IMR-90 (cell line): Measurements from ENCODE around the gene MTURN. TPM values are rescaled to one million over a fixed set of nuclear protein-coding genes. Genes with fewer than 3 reads are reported as not detected.

Source experiments
- ATAC-seq: fragments of 200-7000 bp; cut with Tn5 transposase; 2 replicates; pipeline ENCODE4 v1.9.1; 2020; ENCODE audit warnings: low read depth, mild to moderate bottlenecking, moderate library complexity
- BruUV-seq: library from RNA; stranded (reverse); fragments of 400-500 nt; replicated peaks from 2 replicates; lab custom pipeline; 2021; lab: Mats Ljungman, UMichigan
- CTCF ChIA-PET: fragments of 300-600 bp; formaldehyde crosslinking; extraction: SDS; loops from one replicate; lab custom pipeline; 2021; ENCODE audit warnings: antibody characterized with exemption; lab: Yijun Ruan, JAX
- POLR2A ChIA-PET: fragments of 300-600 bp; sonication (Branson Sonifier 250); formaldehyde crosslinking; loops from one replicate; lab custom pipeline; 2022; ENCODE audit warnings: antibody characterized with exemption; ENCODE audit not compliant: unreplicated experiment; lab: Charles Lee
- DNase-seq: peaks from one replicate; pipeline ENCODE4 v3.0.0; 2013
- H2AFZ ChIP-seq: replicated peaks from 2 replicates; pipeline ENCODE3; 2013; ENCODE audit warnings: low read length, mild to moderate bottlenecking; ENCODE audit not compliant: poor library complexity
- H2AK5ac ChIP-seq: 2 replicates; pipeline ENCODE4 v1.6.1; 2013; ENCODE audit warnings: low read depth, low read length, inconsistent platforms
- H2AK9ac ChIP-seq: replicated peaks from 2 replicates; pipeline ENCODE3; 2013; ENCODE audit warnings: mild to moderate bottlenecking, low read depth, low read length, moderate library complexity; ENCODE audit not compliant: poor library complexity
- H2BK120ac ChIP-seq: 2 replicates; pipeline ENCODE4 v1.6.1; 2013; ENCODE audit warnings: low read depth, low read length, inconsistent platforms
- H2BK15ac ChIP-seq: 3 replicates; pipeline ENCODE4 v1.6.1; 2013; ENCODE audit warnings: low read depth, low read length, inconsistent platforms
- H2BK20ac ChIP-seq: 2 replicates; pipeline ENCODE4 v1.6.1; 2013; ENCODE audit warnings: low read depth, mild to moderate bottlenecking, inconsistent platforms, low read length, moderate library complexity
- H2BK5ac ChIP-seq: 2 replicates; pipeline ENCODE4 v1.6.1; 2013; ENCODE audit warnings: mild to moderate bottlenecking, low read depth, low read length, inconsistent platforms; ENCODE audit not compliant: poor library complexity, severe bottlenecking
- H3K14ac ChIP-seq: replicated peaks from 2 replicates; pipeline ENCODE4 v1.6.1; 2013; ENCODE audit warnings: low read depth, low read length, inconsistent platforms
- H3K18ac ChIP-seq: 2 replicates; pipeline ENCODE4 v1.6.1; 2013; ENCODE audit warnings: low read depth, low read length, control low read depth
- H3K23ac ChIP-seq: 2 replicates; pipeline ENCODE4 v1.6.1; 2013; ENCODE audit warnings: low read depth, low read length, inconsistent platforms
- H3K27ac ChIP-seq: 2 replicates; pipeline ENCODE4 v1.5.1; 2013; ENCODE audit warnings: mild to moderate bottlenecking, control low read depth, low read length; ENCODE audit not compliant: insufficient read depth
- H3K27me3 ChIP-seq: 2 replicates; pipeline ENCODE4 v1.6.1; 2013; ENCODE audit warnings: low read length; ENCODE audit not compliant: control insufficient read depth, insufficient read depth
- H3K36me3 ChIP-seq: 2 replicates; pipeline ENCODE4 v1.6.1; 2013; ENCODE audit warnings: low read length, mixed read lengths; ENCODE audit not compliant: control insufficient read depth, insufficient read depth
- H3K4ac ChIP-seq: 2 replicates; pipeline ENCODE4 v1.6.1; 2013; ENCODE audit warnings: low read depth, low read length, inconsistent platforms
- H3K4me1 ChIP-seq: 2 replicates; pipeline ENCODE4 v1.6.1; 2013; ENCODE audit warnings: low read length, mixed read lengths; ENCODE audit not compliant: control insufficient read depth, insufficient read depth
- H3K4me2 ChIP-seq: 2 replicates; pipeline ENCODE4 v1.6.1; 2013; ENCODE audit warnings: low read depth, mild to moderate bottlenecking, control low read depth, low read length, moderate library complexity
- H3K4me3 ChIP-seq: 2 replicates; pipeline ENCODE4 v1.5.1; 2013; ENCODE audit warnings: low read depth, mild to moderate bottlenecking, control low read depth, low read length, moderate library complexity; ENCODE audit not compliant: insufficient read depth
- H3K56ac ChIP-seq: 2 replicates; pipeline ENCODE4 v1.6.1; 2013; ENCODE audit warnings: low read length, inconsistent platforms; ENCODE audit not compliant: insufficient read depth; ENCODE audit errors: extremely low read depth
- H3K79me1 ChIP-seq, 2 experiments: 2 replicates each; pipeline ENCODE4 v1.6.1; 2013; ENCODE audit warnings: low read length in 2 of 2, inconsistent platforms in 1 of 2, low read depth in 1 of 2
- H3K9ac ChIP-seq: 2 replicates; pipeline ENCODE4 v1.6.1; 2013; ENCODE audit warnings: low read depth, low read length, control low read depth
- H3K9me1 ChIP-seq: 2 replicates; pipeline ENCODE4 v1.6.1; 2013; ENCODE audit warnings: low read length, inconsistent platforms; ENCODE audit not compliant: insufficient read depth
- H3K9me3 ChIP-seq: 2 replicates; pipeline ENCODE4 v1.6.1; 2013; ENCODE audit warnings: low read length; ENCODE audit not compliant: control insufficient read depth, insufficient read depth
- H4K20me1 ChIP-seq: 2 replicates; pipeline ENCODE4 v1.6.1; 2013; ENCODE audit warnings: low read length, inconsistent platforms; ENCODE audit not compliant: insufficient read depth
- H4K5ac ChIP-seq: 2 replicates; pipeline ENCODE4 v1.6.1; 2013; ENCODE audit warnings: mild to moderate bottlenecking, low read depth, low read length, control low read depth
- H4K8ac ChIP-seq, 2 experiments: 2 replicates each; pipeline ENCODE4 v1.6.1; 2013; ENCODE audit warnings: low read depth in 2 of 2, low read length in 2 of 2, control low read depth in 1 of 2, inconsistent platforms in 1 of 2
- H4K91ac ChIP-seq: 2 replicates; pipeline ENCODE4 v1.6.1; 2013; ENCODE audit warnings: low read depth, low read length, inconsistent platforms; ENCODE audit not compliant: insufficient read depth
- BHLHE40 ChIP-seq: fragments of 150-350 bp; IDR thresholded peaks from 2 replicates; pipeline ENCODE4 v1.6.1; 2016; ENCODE audit warnings: mild to moderate bottlenecking, low read depth, low read length
- CEBPB ChIP-seq: IDR thresholded peaks from 2 replicates; pipeline ENCODE4 v1.6.1; 2012; ENCODE audit warnings: low read depth, low read length, improper control_type of control experiment
- CTCF ChIP-seq: conservative IDR thresholded peaks from 2 replicates; pipeline ENCODE4 v1.5.1; 2012; ENCODE audit warnings: mild to moderate bottlenecking, low read depth, low read length, improper control_type of control experiment
- ELK1 ChIP-seq: fragments of 150-350 bp; IDR thresholded peaks from 2 replicates; pipeline ENCODE4 v1.6.1; 2016; ENCODE audit warnings: low read depth, mild to moderate bottlenecking, low read length, moderate library complexity, borderline replicate concordance
- FOS ChIP-seq: fragments of 150-350 bp; IDR thresholded peaks from 2 replicates; pipeline ENCODE4 v1.6.1; 2016; ENCODE audit warnings: low read depth, low read length
- MAFK ChIP-seq: IDR thresholded peaks from 2 replicates; pipeline ENCODE4 v1.6.1; 2012; ENCODE audit warnings: low read depth, low read length, improper control_type of control experiment
- MAZ ChIP-seq: IDR thresholded peaks from 2 replicates; pipeline ENCODE4 v1.6.1; 2012; ENCODE audit warnings: low read depth, mild to moderate bottlenecking, low read length, improper control_type of control experiment, moderate library complexity, borderline replicate concordance
- MXI1 ChIP-seq: IDR thresholded peaks from 2 replicates; pipeline ENCODE4 v1.6.1; 2012; ENCODE audit warnings: low read depth, mild to moderate bottlenecking, low read length, moderate library complexity, borderline replicate concordance
- NFE2L2 ChIP-seq: fragments of 150-350 bp; IDR thresholded peaks from 2 replicates; pipeline ENCODE4 v1.6.1; 2016; ENCODE audit warnings: low read depth, mild to moderate bottlenecking, low read length
- POLR2A ChIP-seq: IDR thresholded peaks from 2 replicates; pipeline ENCODE4 v1.6.1; 2012; ENCODE audit warnings: mild to moderate bottlenecking, low read depth, low read length
- RAD21 ChIP-seq: IDR thresholded peaks from 2 replicates; pipeline ENCODE4 v1.6.1; 2012; ENCODE audit warnings: low read length, improper control_type of control experiment
- RCOR1 ChIP-seq: IDR thresholded peaks from 2 replicates; pipeline ENCODE4 v1.6.1; 2012; ENCODE audit warnings: mild to moderate bottlenecking, low read length, improper control_type of control experiment; ENCODE audit not compliant: insufficient replicate concordance
- RFX5 ChIP-seq: IDR thresholded peaks from 2 replicates; pipeline ENCODE4 v1.8.0; 2012; ENCODE audit warnings: low read depth, mild to moderate bottlenecking, low read length, moderate library complexity
- SMC3 ChIP-seq: fragments of 150-350 bp; IDR thresholded peaks from 2 replicates; pipeline ENCODE4 v1.6.1; 2016; ENCODE audit warnings: low read depth, mild to moderate bottlenecking, antibody characterized with exemption, low read length, moderate library complexity
- USF2 ChIP-seq: fragments of 150-350 bp; IDR thresholded peaks from 2 replicates; pipeline ENCODE4 v1.6.1; 2017; ENCODE audit warnings: mild to moderate bottlenecking, antibody characterized with exemption, low read length, low read depth
- WGBS, 2 experiments: methylation state at CpG; one replicate each; pipeline versions ENCODE4 v1.1.5 to v1.1.7; 2013; ENCODE audit warnings: missing lambda C conversion rate in 2 of 2; ENCODE audit not compliant: insufficient read length in 1 of 2; ENCODE audit errors: extremely low coverage in 2 of 2; 5-methylcytosine and 5-hydroxymethylcytosine counted together
- dilution Hi-C: fragments of 300-500 bp; cut with HindIII; formaldehyde crosslinking; loops from one replicate; pipeline ENCODE4 v1.14.3; 2018; ENCODE audit warnings: low sequenced_read_pairs; ENCODE audit not compliant: unreplicated experiment
- in situ Hi-C: fragments of 300-500 bp; cut with MboI; formaldehyde crosslinking; loops from 3 replicates; pipeline ENCODE4 v1.14.3; 2019; ENCODE audit warnings: low sequenced_read_pairs, inconsistent platforms, mixed read lengths
- intact Hi-C: fragments of 100-400 bp; cut with micrococcal nuclease; formaldehyde crosslinking; loops from 2 replicates; pipeline ENCODE4 v1.10.0; 2022
- polyA plus RNA-seq, 3 experiments: library from polyadenylated mRNA; depleted of rRNA; stranded (reverse); fragments of >200 nt; gene quantifications; 2 replicates each; pipeline ENCODE4 v1.2.3, GENCODE V29; 2012; ENCODE audit warnings: low replicate concordance in 1 of 3
- total RNA-seq: library from RNA; depleted of rRNA; stranded (reverse); fragments of >200 nt; gene quantifications from 2 replicates; pipeline ENCODE4 v1.2.3, GENCODE V29; 2012

The MTURN gene
- total and polyA plus RNA-seq, 2 of the 4 experiments (the other 2 are of a cell fraction), result 2.8 to 5.6 TPM

GRCh38 chr7:30148951-30149459 lies 14.2 kb downstream of the MTURN start:
- no peaks in the 10 kb centered on the region for H4K20me1 ChIP-seq
- H3K79me1 ChIP-seq, result peaks cover 0 to 3% of the 10 kb centered on the region in 2 experiments; a peak in 2 of 4 replicates
- H4K91ac ChIP-seq, result no peak overlapping the region
- no peak overlapping the region for H2BK15ac ChIP-seq
- no peak overlapping the region for H3K18ac ChIP-seq
- no peak overlapping the region for H3K4me2 ChIP-seq
- H4K5ac ChIP-seq, result no peak overlapping the region
- H3K9me1 ChIP-seq, result no peaks in the 10 kb centered on the region
- H2BK120ac ChIP-seq, result no peak overlapping the region
- BruUV-seq, result no TSS peak
- POLR2A ChIA-PET, result no interaction called here
- no peak overlapping the region for H3K27ac ChIP-seq
- H3K14ac ChIP-seq, result no peak overlapping the region
- H3K9me3 ChIP-seq, result no peaks in the 10 kb centered on the region
- dilution Hi-C loops (no loop called here), in situ Hi-C loops (no loop called here), intact Hi-C loops (no loop called here)
- H4K8ac ChIP-seq, result no peak overlapping the region
- H2BK20ac ChIP-seq, result no peak overlapping the region
- no peak overlapping the region for H3K4ac ChIP-seq
- no peaks in the 10 kb centered on the region for H3K27me3 ChIP-seq
- H3K36me3 ChIP-seq, result peaks cover 3% of the 10 kb centered on the region
- ATAC-seq (no peak), DNase-seq (no peak)
- H3K4me3 ChIP-seq, result no peak overlapping the region
- no peak overlapping the region for H2BK5ac ChIP-seq
- H3K4me1 ChIP-seq, result peaks cover 3% of the 10 kb centered on the region; the same call in 1 of the 2 replicates
- no peak overlapping the region for H3K9ac ChIP-seq
- H3K56ac ChIP-seq, result no peak overlapping the region
- H3K23ac ChIP-seq, result no peak overlapping the region
- TF ChIP-seq NFE2L2 (no peak), SMC3 (no peak), MXI1 (no peak), CEBPB (no peak), ELK1 (no peak), RAD21 (no peak), CTCF (no peak), MAZ (no peak), BHLHE40 (no peak), RCOR1 (no peak), MAFK (no peak), POLR2A (no peak), RFX5 (no peak), FOS (no peak), USF2 (no peak)
- CTCF ChIA-PET, result no interaction called here
- H2AFZ ChIP-seq, result no peak overlapping the region
- no peak overlapping the region for H2AK9ac ChIP-seq
- WGBS, 2 experiments, result 85% methylated on average over 10 of the region's 13 CpGs; no CpG with 5 or more reads in 1 of the 2 experiments
- no peak overlapping the region for H2AK5ac ChIP-seq
